Heart left ventricle (tissue), 16 donors: Measurements from ENCODE around the gene CPEB2. TPM values are rescaled to one million over a fixed set of nuclear protein-coding genes. Genes with fewer than 3 reads are reported as not detected.

ENCODE experiments used
- ATAC-seq, 4 donors: fragments of 200-7000 bp; cut with Tn5 transposase; one replicate each; pipeline ENCODE4 v1.9.1; 2020 to 2022; ENCODE audit warnings: moderate library complexity in 4 of 4, mild to moderate bottlenecking in 3 of 4, moderate number of reproducible peaks in 1 of 4
- DNase-seq, 5 donors: peaks; one replicate each; pipeline ENCODE4 v3.0.0-alpha.2; 2020
- H3K27ac ChIP-seq, 12 donors: fragments of 200-600 bp; sonication (generic) in 4 of 12; one replicate each; pipeline versions ENCODE4 v1.5.0 to v1.8.0; 2016 to 2022; ENCODE audit warnings: mild to moderate bottlenecking in 2 of 12
- H3K27me3 ChIP-seq, 9 donors: fragments of 200-600 bp; sonication (generic) in 2 of 9; one replicate each; pipeline versions ENCODE4 v1.5.1 to v1.8.0; 2016 to 2022; ENCODE audit warnings: mild to moderate bottlenecking in 3 of 9
- H3K36me3 ChIP-seq, 9 donors: fragments of 200-600 bp; sonication (generic) in 2 of 9; one replicate each; pipeline versions ENCODE4 v1.5.0 to v1.8.0; 2018 to 2022; ENCODE audit warnings: mild to moderate bottlenecking in 2 of 9
- H3K4me1 ChIP-seq, 12 donors: fragments of 200-600 bp; sonication (generic) in 4 of 12; one replicate each; pipeline versions ENCODE4 v1.5.0 to v1.8.0; 2016 to 2022; ENCODE audit warnings: mild to moderate bottlenecking in 3 of 12
- H3K4me3 ChIP-seq, 12 donors: fragments of 200-600 bp; sonication (generic) in 4 of 12; one replicate each; pipeline versions ENCODE4 v1.5.0 to v1.8.0; 2017 to 2022; ENCODE audit warnings: mild to moderate bottlenecking in 9 of 12, moderate library complexity in 4 of 12
- H3K9me3 ChIP-seq, 12 donors: fragments of 200-600 bp; sonication (generic) in 4 of 12; one replicate each; pipeline versions ENCODE4 v1.5.0 to v1.8.0; 2016 to 2022; ENCODE audit warnings: mild to moderate bottlenecking in 1 of 12
- CTCF ChIP-seq, 12 donors: fragments of 200-600 bp; sonication (generic) in 4 of 12; IDR thresholded peaks; one replicate each; pipeline versions ENCODE4 v1.5.0 to v1.8.0; 2018 to 2022; ENCODE audit warnings: antibody characterized with exemption in 12 of 12, mild to moderate bottlenecking in 5 of 12
- POLR2A ChIP-seq, 2 donors: fragments of 450-650 bp; IDR thresholded peaks; one replicate each; pipeline ENCODE4 v1.6.1; 2017; ENCODE audit warnings: antibody characterized with exemption in 2 of 2, mild to moderate bottlenecking in 2 of 2, moderate library complexity in 2 of 2
- WGBS, 4 donors: extraction: QIAGEN DNeasy Blood & Tissue Kit in 2 of 4; methylation state at CpG; one replicate each; pipeline versions ENCODE4 v1.1.5 to v1.1.7; 2013 to 2018; 5-methylcytosine and 5-hydroxymethylcytosine counted together
- intact Hi-C, 10 donors: fragments of 100-400 bp; cut with DNase I; formaldehyde crosslinking; loops; one replicate each; pipeline versions ENCODE4 v1.11.1 to v1.14.2; 2022
- polyA plus RNA-seq, 2 donors: library from polyadenylated mRNA; stranded (reverse); fragments of 200-250 nt; gene quantifications; one replicate each; pipeline ENCODE4 v1.2.3, GENCODE V29; 2013
- total RNA-seq, 9 donors: library from RNA; depleted of rRNA in 2 of 9; stranded (reverse); fragments of >200 nt in 2 of 9; fragmentation: NEBNext Ultra II Directional in 3 of 9; extraction: Animal tissue kit (Norgen Biotek cat#: 25700) in 3 of 9; gene quantifications; one replicate each; pipeline versions ENCODE4 v1.1.0 to v1.2.4, GENCODE V29; 2016 to 2023
- donor health status: ischemic (EF 13 %, LVEDD 7.1; RV severe dilation, severe dysfunction).
- donor health status: healthy with polysubstance abuse.
- donor health status: DM: no; HTN: yes; CAD: no.
- donor health status: DM: no; HTN: no; CAD: no.
- donor health status: ischemic (EF 25% LVEDD 6.9; RV normal size, moderate dysfunction).
- donor health status: ischemic (EF 25% LVEDD 5.7; RV mildly dilated, moderate dysfunction).
- donor health status: healthy.
- donor health status: DM: yes; HTN: yes; CAD: no.
- donor health status: ischemic (EF 35%, LVEDD 5.7; RV mildly dilated, moderate dysfunction).
- donor health status: nonischemic (EF 11% LVEDD 7.7; RV severe dilation, severe dysfunction).
- donor health status: DM: yes; HTN: yes; CAD: no.
- donor health status: PGD.
- donor health status: ischemic (EF 29% LVEDD 5.4; RV normal size, mild dysfunction).
- donor health status: nonischemic (EF 23%, LVEDD 6.1; RV moderate dilation, normal function).

The CPEB2 gene
- total and polyA plus RNA-seq, 11 donors = 4.2 to 26.1 (median 17.2) TPM

- DNase-seq = no peak
- Histone ChIP-seq H3K27me3 (no peaks in the 10 kb centered on the region), H3K4me3 (no peak overlapping the region), H3K27ac (no peak overlapping the region), H3K4me1 (no peaks in the 10 kb centered on the region), H3K9me3 (no peaks in the 10 kb centered on the region), H3K36me3 (no peaks in the 10 kb centered on the region)
- WGBS, 4 donors = 94 to 98% (median 95%) methylated on average over 1 of the region's 1 CpG
- ATAC-seq = no peak
- TF ChIP-seq POLR2A (IDR thresholded peaks at IDR 0.05) = no peak
- no peak for TF ChIP-seq CTCF (IDR thresholded peaks at IDR 0.05)
- intact Hi-C loops = no loop called here
Measured at GRCh38 chr4:14985843-14986242, 16.4 kb upstream of the CPEB2 start.

- H3K27ac ChIP-seq = no peak overlapping the region
- no peaks in the 10 kb centered on the region for H3K4me1 ChIP-seq
- TF ChIP-seq POLR2A (IDR thresholded peaks at IDR 0.05) = no peak
- TF ChIP-seq CTCF (IDR thresholded peaks at IDR 0.05) = no peak
- no peak overlapping the region for H3K4me3 ChIP-seq
- no peaks in the 10 kb centered on the region for H3K36me3 ChIP-seq
- WGBS, 4 donors = 53 to 61% (median 57%) methylated on average over 2 of the region's 2 CpGs
- ATAC-seq (no peak), DNase-seq (no peak)
- intact Hi-C loops = no loop called here
- no peaks in the 10 kb centered on the region for H3K27me3 ChIP-seq
- no peaks in the 10 kb centered on the region for H3K9me3 ChIP-seq
Measured at GRCh38 chr4:14987054-14987453, 15.2 kb upstream of the CPEB2 start.

- TF ChIP-seq CTCF (IDR thresholded peaks at IDR 0.05) (no peak), POLR2A (IDR thresholded peaks at IDR 0.05) (no peak)
- intact Hi-C loops = loop anchor here in 2 of 10 donors (10.0 kb wide), 2 partner anchors 164 to 246 kb away; no protein-coding TSS in a partner anchor
- H3K4me3 ChIP-seq = no peak overlapping the region
- no peaks in the 10 kb centered on the region for H3K9me3 ChIP-seq
- no peaks in the 10 kb centered on the region for H3K36me3 ChIP-seq
- H3K27me3 ChIP-seq = no peaks in the 10 kb centered on the region
- H3K27ac ChIP-seq = no peak overlapping the region
- no peak for ATAC-seq
- DNase-seq = no peak
- 72 to 86% (median 76%) methylated on average over 1 of the region's 1 CpG for WGBS, 4 donors
- H3K4me1 ChIP-seq = no peaks in the 10 kb centered on the region
Measured at GRCh38 chr4:14990484-14990883, 11.8 kb upstream of the CPEB2 start.

GRCh38 chr4:14994242-14994641 is 8.0 kb upstream of the CPEB2 start:
- TF ChIP-seq CTCF (IDR thresholded peaks at IDR 0.05) (no peak), POLR2A (IDR thresholded peaks at IDR 0.05) (no peak)
- intact Hi-C loops = loop anchor here in 2 of 10 donors (10.0 kb wide), 2 partner anchors 161 to 249 kb away; no protein-coding TSS in a partner anchor
- ATAC-seq = no peak

More at GRCh38 chr4:14994242-14994641, 8.0 kb upstream of the CPEB2 start:
- H3K36me3 ChIP-seq = no peaks in the 10 kb centered on the region
- 67 to 74% (median 72%) methylated on average over 3 of the region's 3 CpGs for WGBS, 4 donors
- H3K4me1 ChIP-seq = no peaks in the 10 kb centered on the region
- no peaks in the 10 kb centered on the region for H3K27me3 ChIP-seq
- peaks cover 0 to 8% (median 0%) of the 10 kb centered on the region in 12 donors for H3K9me3 ChIP-seq
- no peak for DNase-seq
- no peak overlapping the region for H3K4me3 ChIP-seq
- no peak overlapping the region for H3K27ac ChIP-seq
